ENCODE measurements around the gene CIB2. TPM values are rescaled to one million over a fixed set of nuclear protein-coding genes. Genes with fewer than 3 reads are reported as not detected.

CIB2 gene
- total RNA-seq, 1 experiment from 2014 or later: 5.8 TPM

- H3F3A ChIP-seq (ENCODE audit: insufficient read depth, low read depth): peaks cover 15% of the 10 kb centered on the region; the same call in 1 of the 2 replicates
These were observed 68.0 kb downstream of the CIB2 start for GRCh38 chr15:78063217-78063616.

GRCh38 chr15:78061963-78062427 is 69.2 kb downstream of the CIB2 start:
- no peaks in the 10 kb centered on the region for H3K9me2 ChIP-seq (ENCODE audit: insufficient read depth)
- intact Hi-C loops (cut with micrococcal nuclease; ENCODE audit: unreplicated experiment): no loop called here
- H3K79me2 ChIP-seq (ENCODE audit: low read depth): peaks cover 29% of the 10 kb centered on the region
- H4K20me1 ChIP-seq (ENCODE audit: insufficient read depth): no peaks in the 10 kb centered on the region; the same call in 1 of the 2 replicates
- H3F3A ChIP-seq (ENCODE audit: insufficient read depth, low read depth): peaks cover 23% of the 10 kb centered on the region; the same call in 1 of the 2 replicates
- H3K9me3 ChIP-seq (ENCODE audit: insufficient read depth, low read depth): no peaks in the 10 kb centered on the region
- ChIA-PET CTCF (no interaction called here), POLR2A (ENCODE audit: unreplicated experiment) (interaction anchor here (0.7 kb wide), 1 partner anchor 11 kb away, joined by 10 read pairs; no protein-coding TSS in a partner anchor)
- no peak for TF ChIP-seq EZH2 (IDR thresholded peaks at IDR 0.05; ENCODE audit: low read depth)
- no peak for TF ChIP-seq CTCF (conservative IDR thresholded peaks at IDR 0.05)
- H3K4me3 ChIP-seq: peak overlapping the region; percentile 53
- no peaks in the 10 kb centered on the region for H3K27me3 ChIP-seq (ENCODE audit: insufficient read depth, low read depth)
- no peak for DNase-seq
- H3K27ac ChIP-seq: peak overlapping the region; percentile 47; the same call in 1 of the 2 replicates
- BruUV-seq (replicated peaks): no TSS peak
- peak overlapping the region; percentile 70; the same call in 1 of the 2 replicates for H2AFZ ChIP-seq
- peak overlapping the region; percentile 83 for H3K4me2 ChIP-seq
- peaks cover 56% of the 10 kb centered on the region for H3K4me1 ChIP-seq (replicated peaks; ENCODE audit: insufficient read depth)
- H3K36me3 ChIP-seq (ENCODE audit: low read depth): no peaks in the 10 kb centered on the region

More at GRCh38 chr15:78063217-78063616, 68.0 kb downstream of the CIB2 start:
- intact Hi-C loops (cut with micrococcal nuclease; ENCODE audit: unreplicated experiment): no loop called here
- H3K9me3 ChIP-seq (ENCODE audit: insufficient read depth, low read depth): no peaks in the 10 kb centered on the region
- H3K79me2 ChIP-seq (ENCODE audit: low read depth): peaks cover 23% of the 10 kb centered on the region
- H3K4me3 ChIP-seq: no peak overlapping the region
- DNase-seq: no peak
- TF ChIP-seq CTCF (conservative IDR thresholded peaks at IDR 0.05) (no peak), EZH2 (IDR thresholded peaks at IDR 0.05; ENCODE audit: low read depth) (no peak)
- no peak overlapping the region for H2AFZ ChIP-seq
- H4K20me1 ChIP-seq (ENCODE audit: insufficient read depth): no peaks in the 10 kb centered on the region; the same call in 1 of the 2 replicates
- no TSS peak for BruUV-seq (replicated peaks)
- no peaks in the 10 kb centered on the region for H3K9me2 ChIP-seq (ENCODE audit: insufficient read depth)
- peaks cover 58% of the 10 kb centered on the region for H3K4me1 ChIP-seq (replicated peaks; ENCODE audit: insufficient read depth)
- ChIA-PET POLR2A (ENCODE audit: unreplicated experiment) (interaction anchor here (0.7 kb wide), 1 partner anchor 55 kb away, joined by 4 read pairs; no protein-coding TSS in a partner anchor), CTCF (no interaction called here)
- no peaks in the 10 kb centered on the region for H3K27me3 ChIP-seq (ENCODE audit: insufficient read depth, low read depth)
- H3K27ac ChIP-seq: no peak overlapping the region
- H3K36me3 ChIP-seq (ENCODE audit: low read depth): no peaks in the 10 kb centered on the region
- no peak overlapping the region for H3K4me2 ChIP-seq

- H3K27ac ChIP-seq: no peak overlapping the region
- ChIA-PET CTCF (no interaction called here), POLR2A (ENCODE audit: unreplicated experiment) (no interaction called here)
- TF ChIP-seq CTCF (conservative IDR thresholded peaks at IDR 0.05) (no peak), EZH2 (IDR thresholded peaks at IDR 0.05; ENCODE audit: low read depth) (no peak)
- no peaks in the 10 kb centered on the region for H3K27me3 ChIP-seq (ENCODE audit: insufficient read depth, low read depth)
- no TSS peak for BruUV-seq (replicated peaks)
- H4K20me1 ChIP-seq (ENCODE audit: insufficient read depth): no peaks in the 10 kb centered on the region; the same call in 1 of the 2 replicates
- H3K9me3 ChIP-seq (ENCODE audit: insufficient read depth, low read depth): no peaks in the 10 kb centered on the region
- no peak overlapping the region for H3K4me2 ChIP-seq
- H3K79me2 ChIP-seq (ENCODE audit: low read depth): peaks cover 36% of the 10 kb centered on the region
- DNase-seq: no peak
- H2AFZ ChIP-seq: no peak overlapping the region
- peaks cover 24% of the 10 kb centered on the region; the same call in 1 of the 2 replicates for H3F3A ChIP-seq (ENCODE audit: insufficient read depth, low read depth)
- peaks cover 55% of the 10 kb centered on the region for H3K4me1 ChIP-seq (replicated peaks; ENCODE audit: insufficient read depth)
- H3K36me3 ChIP-seq (ENCODE audit: low read depth): no peaks in the 10 kb centered on the region
- H3K4me3 ChIP-seq: no peak overlapping the region
- H3K9me2 ChIP-seq (ENCODE audit: insufficient read depth): no peaks in the 10 kb centered on the region
- intact Hi-C loops (cut with micrococcal nuclease; ENCODE audit: unreplicated experiment): no loop called here
These were observed 71.0 kb downstream of the CIB2 start for GRCh38 chr15:78060232-78060631.

Data from PC-9 (cell line).